ENCODE measurements around the gene FAM72B. TPM values are rescaled to one million over a fixed set of nuclear protein-coding genes. Genes with fewer than 3 reads are reported as not detected.
"Not testable (repeated sequence)": the region's sequence is repeated elsewhere in the genome, so short reads cannot be mapped to it uniquely, and the experiment has no call there.

FAM72B gene
- total RNA-seq, 1 donor from 2014 or later = 0.89 TPM

DNA sequence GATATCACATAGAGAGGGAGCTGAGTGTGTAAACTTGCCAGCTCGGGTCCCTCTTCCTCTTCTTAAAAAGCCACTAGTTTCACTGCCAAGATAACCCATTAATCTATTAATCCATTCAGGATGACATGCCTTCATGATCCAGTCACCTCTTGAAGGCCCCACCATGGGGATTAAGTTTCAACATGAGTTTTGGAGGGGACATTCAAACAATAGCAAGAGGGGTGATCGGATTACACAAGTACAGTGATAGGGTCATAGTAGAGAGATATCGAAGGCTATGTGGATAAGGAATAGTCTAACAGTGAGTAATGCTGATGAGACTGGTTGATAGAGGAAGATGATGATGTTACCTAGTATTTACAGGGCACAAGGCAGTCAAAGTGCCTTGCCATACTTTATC, 18.8 kb upstream of the FAM72B start:
- intact Hi-C loops (cut with DNase I); ATAC-seq; DNase-seq (ENCODE audit: low spot score): not testable (repeated sequence)

DNA sequence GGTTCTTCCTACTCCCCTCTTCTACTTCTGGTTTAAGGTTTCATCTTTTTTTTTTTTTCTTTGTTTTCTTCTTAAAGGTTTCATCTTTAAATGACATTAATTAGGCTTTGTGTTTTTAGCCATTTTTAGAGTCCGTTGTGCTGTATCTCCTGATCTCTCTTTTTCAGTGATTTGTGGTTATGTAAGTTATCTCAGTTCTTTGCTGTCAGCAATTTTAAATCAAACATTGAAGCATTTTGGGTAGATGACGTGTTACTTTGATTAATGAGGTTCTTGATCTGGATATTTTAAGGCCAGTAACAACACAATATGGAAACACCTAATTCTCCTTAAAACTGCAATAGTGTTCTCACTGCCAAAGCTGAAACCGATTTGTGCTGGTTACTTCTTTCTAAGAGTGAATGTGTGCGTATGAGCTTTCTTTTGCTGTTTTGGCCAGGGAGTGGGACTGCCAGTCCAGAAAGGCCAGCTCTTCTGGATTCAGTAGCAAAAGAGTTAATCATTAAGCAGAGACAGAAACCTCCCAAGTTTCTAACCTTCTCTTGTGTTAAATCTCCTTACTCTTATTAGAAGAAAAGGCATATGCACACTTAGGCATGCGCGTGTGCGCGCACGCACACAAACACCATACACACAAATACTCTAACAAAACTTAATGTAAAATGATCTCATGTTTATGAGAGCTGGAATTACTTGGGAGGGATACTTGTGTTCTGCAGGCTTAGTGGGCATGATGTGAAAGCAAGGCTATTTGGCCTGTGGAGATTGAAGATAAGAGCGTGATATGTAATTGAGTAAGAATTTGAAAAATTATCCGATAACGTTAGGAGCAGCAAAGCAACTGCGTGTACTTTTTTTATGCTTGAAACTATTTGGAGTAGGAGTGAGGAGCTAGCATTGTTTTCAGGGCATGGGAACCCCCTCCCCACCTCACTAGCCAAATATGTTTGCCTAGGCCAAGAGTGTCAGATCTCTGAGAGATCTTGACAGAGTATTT, 17.1 kb upstream of the FAM72B start:
- DNase-seq (ENCODE audit: low spot score); intact Hi-C loops (cut with DNase I); ATAC-seq: not testable (repeated sequence)

DNA sequence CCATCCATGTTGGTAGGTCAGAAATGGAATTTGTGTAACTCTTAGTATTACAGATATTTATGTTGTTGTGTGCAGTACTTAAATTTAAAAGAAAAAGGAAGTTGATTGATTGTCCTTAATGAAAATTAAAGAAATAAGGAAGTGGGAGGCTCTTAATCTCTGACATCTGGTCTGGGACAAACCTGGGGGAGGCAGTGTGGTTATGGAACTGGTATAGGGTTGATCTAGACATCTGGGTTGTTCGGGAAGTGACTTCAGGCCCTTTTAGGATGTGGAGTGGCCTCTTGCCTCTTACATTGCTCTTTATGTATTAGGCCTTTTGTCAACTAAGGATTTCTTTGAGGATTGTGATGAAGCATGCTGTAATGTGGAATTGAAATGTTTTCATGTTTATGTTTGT, 16.1 kb upstream of the FAM72B start:
- ATAC-seq = peak; percentile 68
- DNase-seq (ENCODE audit: low spot score); intact Hi-C loops (cut with DNase I): not testable (repeated sequence)

DNA sequence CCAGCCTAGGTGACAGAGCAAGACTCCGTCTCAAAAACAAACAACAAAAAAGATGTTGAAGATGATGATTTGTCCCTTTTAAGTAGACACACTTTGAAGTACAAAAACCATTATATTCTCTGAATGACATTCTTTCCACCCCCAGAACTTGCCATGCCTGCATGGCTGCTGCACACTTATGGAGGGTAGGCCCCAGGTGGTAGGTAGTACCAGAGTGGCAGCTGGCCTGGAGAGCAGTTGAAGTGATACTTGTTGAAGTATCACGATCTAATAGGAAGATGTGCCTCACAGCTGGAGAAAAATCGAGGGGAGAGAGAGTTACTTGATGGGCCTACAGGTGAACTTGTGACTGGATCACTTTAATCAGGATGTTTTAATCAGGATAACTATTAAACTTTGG, 15.6 kb upstream of the FAM72B start:
- ATAC-seq; intact Hi-C loops (cut with DNase I); DNase-seq (ENCODE audit: low spot score): not testable (repeated sequence)

GRCh38 chr1:121197095-121197882, 13.1 kb upstream of the FAM72B start:
- DNase-seq (ENCODE audit: low spot score); ATAC-seq; intact Hi-C loops (cut with DNase I): not testable (repeated sequence)

DNA sequence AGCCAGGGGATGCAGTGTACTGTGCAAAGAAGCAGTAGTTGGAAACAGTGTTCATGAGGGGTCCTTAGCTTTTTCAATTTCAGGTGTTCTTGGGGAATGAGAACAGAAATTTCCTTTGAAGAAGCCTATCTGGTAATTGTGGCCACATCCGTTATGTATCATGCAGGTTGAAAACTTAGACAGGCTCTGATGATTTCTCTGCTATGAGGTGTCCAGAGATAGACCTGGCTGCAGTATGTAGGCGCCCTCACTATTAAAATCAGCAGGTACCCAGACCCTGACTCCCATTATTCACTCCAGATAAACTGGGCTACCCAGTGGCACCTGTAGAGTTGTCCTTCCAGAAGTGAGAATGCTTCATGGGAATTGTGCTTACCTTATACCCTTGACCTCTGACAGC, 8.4 kb upstream of the FAM72B start:
- DNase-seq (ENCODE audit: low spot score); intact Hi-C loops (cut with DNase I): not testable (repeated sequence)

DNA sequence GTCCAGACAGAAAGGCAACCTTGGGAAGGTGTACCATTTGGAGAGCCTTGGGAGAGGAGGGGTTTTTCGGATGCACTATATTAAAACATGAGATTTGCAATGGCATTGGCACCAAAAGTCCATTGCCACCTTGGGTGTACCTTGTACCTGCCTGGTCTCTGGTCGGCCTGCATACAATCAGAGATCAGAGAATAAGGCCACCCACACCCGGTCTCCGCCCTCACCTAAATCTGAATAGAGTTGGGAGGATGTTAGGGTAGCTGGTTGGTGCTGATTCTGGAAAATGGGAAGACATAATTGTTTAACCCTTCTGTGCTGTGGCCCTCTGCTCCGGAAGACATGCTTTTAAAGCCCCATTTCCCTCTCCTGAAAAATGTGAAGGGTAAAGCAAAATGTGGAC, 3.8 kb upstream of the FAM72B start:
- ATAC-seq; intact Hi-C loops (cut with DNase I); DNase-seq (ENCODE audit: low spot score): not testable (repeated sequence)

More for the DNA sequence above, 8.4 kb upstream of the FAM72B start:
- ATAC-seq = not testable (repeated sequence)

- ATAC-seq; DNase-seq (ENCODE audit: low spot score); intact Hi-C loops (cut with DNase I): not testable (repeated sequence)
Measured at GRCh38 chr1:121186191-121186590, 2.1 kb upstream of the FAM72B start.

- intact Hi-C loops (cut with DNase I); DNase-seq (ENCODE audit: low spot score): not testable (repeated sequence)
- ATAC-seq = peak; percentile 55
Measured at GRCh38 chr1:121185140-121185708, 1.1 kb upstream of the FAM72B start.

- DNase-seq (ENCODE audit: low spot score) = peak; percentile 53
- ATAC-seq = not testable (repeated sequence)
Measured at GRCh38 chr1:121183867-121184266, 273 bp downstream of the FAM72B start.

GRCh38 chr1:121178197-121178596, 5.9 kb downstream of the FAM72B start:
- ATAC-seq; DNase-seq (ENCODE audit: low spot score); intact Hi-C loops (cut with DNase I): not testable (repeated sequence)

More at GRCh38 chr1:121183867-121184266, 273 bp downstream of the FAM72B start:
- intact Hi-C loops (cut with DNase I) = not testable (repeated sequence)

DNA sequence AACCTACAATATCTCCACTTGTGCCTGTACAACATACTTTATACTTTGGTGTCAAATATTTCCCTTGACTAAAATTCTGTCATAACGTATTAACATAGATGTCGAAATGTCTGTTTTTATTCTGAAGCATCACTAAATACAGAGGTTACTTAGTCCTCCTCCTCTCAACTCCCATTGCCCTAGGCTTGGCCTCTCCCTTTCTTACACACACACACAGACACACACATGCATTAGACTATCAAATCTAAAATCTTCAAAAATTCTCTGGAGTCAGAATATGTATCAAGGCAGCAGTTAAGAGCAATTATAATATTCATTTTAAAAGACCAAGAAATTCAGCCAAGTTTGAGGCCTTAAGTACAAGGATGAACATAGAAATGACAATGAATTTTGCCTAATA, 7.5 kb downstream of the FAM72B start:
- intact Hi-C loops (cut with DNase I); ATAC-seq: not testable (repeated sequence)

GRCh38 chr1:121168152-121168668, 15.9 kb downstream of the FAM72B start:
- ATAC-seq = not testable (repeated sequence)

More for the DNA sequence above, 7.5 kb downstream of the FAM72B start:
- not testable (repeated sequence) for DNase-seq (ENCODE audit: low spot score)

DNA sequence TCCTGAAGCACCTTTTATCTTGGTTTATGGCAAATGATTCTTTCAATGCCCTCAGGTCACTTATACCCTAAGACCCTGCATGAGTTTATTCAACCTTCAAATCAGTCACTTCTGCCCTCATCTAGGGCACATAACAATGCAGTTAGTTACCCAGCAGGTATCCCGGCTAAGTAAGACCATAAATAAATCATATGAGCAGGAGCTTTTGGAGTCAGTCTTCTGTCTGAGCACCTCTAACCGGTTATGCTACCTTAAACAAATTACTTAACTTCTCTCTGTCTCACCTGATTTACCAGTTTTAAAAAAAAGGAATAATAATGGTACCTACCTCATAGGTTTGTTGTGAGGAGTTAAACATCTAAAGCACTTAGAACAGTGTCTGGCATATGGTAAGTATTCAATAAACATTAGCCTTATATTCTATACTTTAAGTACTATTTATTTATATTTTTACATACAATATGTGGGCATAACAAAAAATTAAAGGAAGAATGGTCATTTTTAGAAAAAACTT, 16.9 kb downstream of the FAM72B start:
- DNase-seq (ENCODE audit: low spot score); ATAC-seq; intact Hi-C loops (cut with DNase I): not testable (repeated sequence)

More at GRCh38 chr1:121168152-121168668, 15.9 kb downstream of the FAM72B start:
- DNase-seq (ENCODE audit: low spot score); intact Hi-C loops (cut with DNase I): not testable (repeated sequence)

GRCh38 chr1:121165296-121165695, 18.8 kb downstream of the FAM72B start:
- intact Hi-C loops (cut with DNase I) = not testable (repeated sequence)

GRCh38 chr1:121163850-121164757, 20.0 kb downstream of the FAM72B start:
- peak; percentile 78 for ATAC-seq
- DNase-seq (ENCODE audit: low spot score); intact Hi-C loops (cut with DNase I): not testable (repeated sequence)

More at GRCh38 chr1:121165296-121165695, 18.8 kb downstream of the FAM72B start:
- not testable (repeated sequence) for DNase-seq (ENCODE audit: low spot score)
- ATAC-seq = peak; percentile 82

Measured in sciatic nerve (tissue), 2 donors.